H1 (cell line): ENCODE measurements around the gene ARHGAP5. TPM values are rescaled to one million over a fixed set of nuclear protein-coding genes. Genes with fewer than 3 reads are reported as not detected.

Experiments
- CTCF ChIA-PET: fragments of 300-600 bp; sonication (Branson Sonifier 250); formaldehyde crosslinking; loops from one replicate; lab custom pipeline; 2021; ENCODE audit not compliant: partially characterized antibody; lab: Charles Lee
- POLR2A ChIA-PET: fragments of 300-600 bp; sonication (Branson Sonifier 250); formaldehyde crosslinking; loops from one replicate; lab custom pipeline; 2021; ENCODE audit warnings: inconsistent platforms; ENCODE audit not compliant: partially characterized antibody; lab: Charles Lee
- DNase-seq, 2 experiments: peaks; one replicate each; pipeline versions ENCODE4 v3.0.0 to v3.0.0-alpha.2; 2010 to 2022; ENCODE audit warnings: low spot score in 2 of 2, low read depth in 1 of 2, mixed read lengths in 1 of 2
- FAIRE-seq: peaks from 2 replicates; lab custom pipeline; 2011; peaks lifted over from hg19 to GRCh38; lab: Jason Lieb, UNC
- H2AFZ ChIP-seq: 2 replicates; pipeline ENCODE4 v1.8.1; 2012; ENCODE audit warnings: low read length, inconsistent platforms
- H2AK5ac ChIP-seq: 2 replicates; pipeline ENCODE4 v1.6.1; 2013; ENCODE audit warnings: low read depth, low read length
- H2BK120ac ChIP-seq: replicated peaks from 2 replicates; pipeline ENCODE3; 2013; ENCODE audit warnings: low read depth, low read length, inconsistent platforms
- H2BK12ac ChIP-seq: 2 replicates; pipeline ENCODE4 v1.6.1; 2013; ENCODE audit warnings: low read depth, low read length
- H2BK15ac ChIP-seq: 2 replicates; pipeline ENCODE4 v1.6.1; 2013; ENCODE audit warnings: low read length
- H2BK20ac ChIP-seq: 2 replicates; pipeline ENCODE4 v1.6.1; 2013; ENCODE audit warnings: low read length
- H2BK5ac ChIP-seq: 2 replicates; pipeline ENCODE4 v1.6.1; 2013; ENCODE audit warnings: low read depth, low read length
- H3K14ac ChIP-seq: 2 replicates; pipeline ENCODE4 v1.6.1; 2013; ENCODE audit warnings: inconsistent platforms; ENCODE audit not compliant: insufficient read length
- H3K18ac ChIP-seq: 2 replicates; pipeline ENCODE4 v1.6.1; 2013; ENCODE audit warnings: low read length; ENCODE audit errors: extremely low read depth
- H3K23ac ChIP-seq: 2 replicates; pipeline ENCODE4 v1.6.1; 2013; ENCODE audit warnings: inconsistent platforms; ENCODE audit not compliant: insufficient read length
- H3K23me2 ChIP-seq: 2 replicates; pipeline ENCODE4 v1.6.1; 2013; ENCODE audit warnings: low read depth, low read length
- H3K27ac ChIP-seq: 2 replicates; pipeline ENCODE4 v1.6.1; 2011; ENCODE audit warnings: low read depth, low read length, inconsistent platforms
- H3K27me3 ChIP-seq, 4 experiments: replicated peaks in 1 of 4; 1 replicate in 1 of 4; 2 replicates in 3 of 4; pipeline versions ENCODE4 v1.6.1 to v1.8.1; 2011 to 2013; ENCODE audit warnings: low read length in 3 of 4, mild to moderate bottlenecking in 3 of 4, inconsistent platforms in 2 of 4, mixed read lengths in 2 of 4, moderate library complexity in 1 of 4; ENCODE audit not compliant: control insufficient read depth in 3 of 4, insufficient read depth in 3 of 4; ENCODE audit errors: extremely low read depth in 1 of 4
- H3K36me3 ChIP-seq, 4 experiments: 2 replicates each; pipeline versions ENCODE4 v1.6.1 to v1.8.1; 2011 to 2013; ENCODE audit warnings: mild to moderate bottlenecking in 4 of 4, low read length in 3 of 4, moderate library complexity in 2 of 4, control low read depth in 1 of 4, inconsistent platforms in 1 of 4; ENCODE audit not compliant: insufficient read depth in 4 of 4, control insufficient read depth in 2 of 4
- H3K4ac ChIP-seq: replicated peaks from 2 replicates; pipeline ENCODE3; 2013; ENCODE audit warnings: low read length, low read depth, mixed read lengths, inconsistent platforms; ENCODE audit not compliant: insufficient read length
- H3K4me1 ChIP-seq, 4 experiments: replicated peaks in 1 of 4; 1 replicate in 1 of 4; 2 replicates in 3 of 4; pipeline versions ENCODE4 v1.6.1 to v1.8.1; 2011 to 2013; ENCODE audit warnings: low read length in 3 of 4, inconsistent platforms in 2 of 4, mixed read lengths in 1 of 4; ENCODE audit not compliant: insufficient read depth in 4 of 4, control insufficient read depth in 3 of 4
- H3K4me2 ChIP-seq, 2 experiments: 2 replicates each; pipeline versions ENCODE4 v1.6.1 to v1.8.1; 2011 to 2013; ENCODE audit warnings: low read depth in 2 of 2, low read length in 2 of 2, control low read depth in 1 of 2, inconsistent platforms in 1 of 2, mild to moderate bottlenecking in 1 of 2; ENCODE audit not compliant: insufficient read depth in 1 of 2
- H3K4me3 ChIP-seq, 4 experiments: fragments of 200-600, 300-600 bp in 1 of 4; sonication (generic), shearing (Covaris generic), sonication (Bioruptor Twin) in 1 of 4; 2 replicates each; pipeline versions ENCODE4 v1.5.1 to v1.8.1; 2011 to 2016; ENCODE audit warnings: low read length in 4 of 4, low read depth in 3 of 4, control low read depth in 2 of 4, inconsistent platforms in 2 of 4, mild to moderate bottlenecking in 2 of 4, mixed read lengths in 1 of 4, moderate library complexity in 1 of 4; ENCODE audit not compliant: insufficient read depth in 2 of 4; ENCODE audit errors: extremely low read depth in 1 of 4
- H3K56ac ChIP-seq: replicated peaks from 2 replicates; pipeline ENCODE3; 2013; ENCODE audit warnings: low read depth, mild to moderate bottlenecking, mixed read lengths, low read length, inconsistent platforms; ENCODE audit not compliant: insufficient read length
- H3K79me1 ChIP-seq: 2 replicates; pipeline ENCODE4 v1.6.1; 2013; ENCODE audit warnings: low read depth, low read length, control low read depth
- H3K79me2 ChIP-seq, 2 experiments: 2 replicates each; pipeline versions ENCODE4 v1.6.1 to v1.8.1; 2012 to 2013; ENCODE audit warnings: low read length in 2 of 2, mild to moderate bottlenecking in 2 of 2, inconsistent platforms in 1 of 2; ENCODE audit not compliant: insufficient read depth in 2 of 2, control insufficient read depth in 1 of 2
- H3K9ac ChIP-seq, 4 experiments: replicated peaks in 1 of 4; 1 replicate in 1 of 4; 2 replicates in 3 of 4; pipeline versions ENCODE4 v1.6.1 to v1.8.1; 2011 to 2013; ENCODE audit warnings: low read depth in 3 of 4, low read length in 3 of 4, control low read depth in 2 of 4, mild to moderate bottlenecking in 2 of 4, moderate library complexity in 2 of 4, inconsistent platforms in 1 of 4; ENCODE audit errors: extremely low read depth in 1 of 4
- H3K9me3 ChIP-seq, 2 experiments: 2 replicates each; pipeline versions ENCODE4 v1.6.1 to v1.8.1; 2012 to 2013; ENCODE audit warnings: mild to moderate bottlenecking in 2 of 2, moderate library complexity in 2 of 2, control low read depth in 1 of 2, inconsistent platforms in 1 of 2, low read depth in 1 of 2, low read length in 1 of 2, mixed read lengths in 1 of 2; ENCODE audit not compliant: insufficient read depth in 2 of 2
- H4K20me1 ChIP-seq, 2 experiments: replicated peaks in 1 of 2; 2 replicates each; pipeline versions ENCODE3 to v1.8.1; 2011 to 2013; ENCODE audit warnings: inconsistent platforms in 2 of 2, low read length in 2 of 2, mild to moderate bottlenecking in 1 of 2; ENCODE audit not compliant: insufficient read depth in 2 of 2, control insufficient read depth in 1 of 2
- H4K5ac ChIP-seq: 2 replicates; pipeline ENCODE4 v1.6.1; 2013; ENCODE audit warnings: low read length, low read depth, mixed read lengths, inconsistent platforms; ENCODE audit not compliant: insufficient read length
- H4K8ac ChIP-seq: 2 replicates; pipeline ENCODE4 v1.8.0; 2013; ENCODE audit warnings: mild to moderate bottlenecking, moderate library complexity, low read length, inconsistent platforms; ENCODE audit not compliant: insufficient read depth; ENCODE audit errors: extremely low read depth
- H4K91ac ChIP-seq: replicated peaks from 2 replicates; pipeline ENCODE3; 2013; ENCODE audit warnings: low read length, mixed read lengths, inconsistent platforms; ENCODE audit not compliant: insufficient read length
- CREB1 ChIP-seq: IDR thresholded peaks from 2 replicates; pipeline ENCODE4 v1.6.1; 2012; ENCODE audit warnings: inconsistent platforms
- HDAC2 ChIP-seq, 2 experiments: fragments of 300-600 bp in 1 of 2; sonication (generic) in 1 of 2; IDR thresholded peaks; 2 replicates each; pipeline ENCODE4 v1.6.1; 2011 to 2012; ENCODE audit warnings: low read depth in 2 of 2, low read length in 2 of 2, mild to moderate bottlenecking in 2 of 2, moderate library complexity in 2 of 2, borderline replicate concordance in 1 of 2, inconsistent platforms in 1 of 2
- JUN ChIP-seq: IDR thresholded peaks from 2 replicates; pipeline ENCODE4 v1.6.1; 2011; ENCODE audit warnings: low read depth, mild to moderate bottlenecking, improper control_type of control experiment, low read length
- MAFK ChIP-seq: IDR thresholded peaks from 2 replicates; pipeline ENCODE4 v1.6.1; 2012; ENCODE audit warnings: low read depth, mild to moderate bottlenecking, improper control_type of control experiment, low read length
- POLR2A ChIP-seq, 2 experiments: IDR thresholded peaks; 1 replicate in 1 of 2; 2 replicates in 1 of 2; pipeline ENCODE4 v1.6.1; 2011; ENCODE audit warnings: low read depth in 2 of 2, low read length in 2 of 2, mild to moderate bottlenecking in 2 of 2; ENCODE audit errors: control extremely low read depth in 1 of 2
- RAD21 ChIP-seq, 2 experiments: IDR thresholded peaks in 1 of 2; conservative IDR thresholded peaks in 1 of 2; 2 replicates each; pipeline ENCODE4 v1.6.1; 2011; ENCODE audit warnings: low read depth in 2 of 2, low read length in 2 of 2, improper control_type of control experiment in 1 of 2, inconsistent platforms in 1 of 2, mild to moderate bottlenecking in 1 of 2, moderate library complexity in 1 of 2
- RNF2 ChIP-seq: fragments of 200-900, 300-1000 bp; sonication (generic); IDR thresholded peaks from 2 replicates; pipeline ENCODE4 v1.7.1; 2016; ENCODE audit warnings: borderline replicate concordance, low read depth, mild to moderate bottlenecking, antibody characterized with exemption, low read length; ENCODE audit not compliant: poor library complexity, severe bottlenecking; ENCODE audit errors: missing control alignments
- SIN3A ChIP-seq, 2 experiments: IDR thresholded peaks in 1 of 2; conservative IDR thresholded peaks in 1 of 2; 2 replicates each; pipeline ENCODE4 v1.6.1; 2011 to 2012; ENCODE audit warnings: low read length in 2 of 2, improper control_type of control experiment in 1 of 2, low read depth in 1 of 2, mild to moderate bottlenecking in 1 of 2
- SIX5 ChIP-seq: IDR thresholded peaks from 2 replicates; pipeline ENCODE4 v1.6.1; 2011; ENCODE audit warnings: mild to moderate bottlenecking, low read depth, low read length
- SUZ12 ChIP-seq: fragments of 200-600 bp; sonication (generic); IDR thresholded peaks from 2 replicates; pipeline ENCODE4 v1.6.1; 2012; ENCODE audit warnings: mild to moderate bottlenecking, inconsistent platforms, low read length, moderate library complexity, mixed read lengths
- ZNF274 ChIP-seq: IDR thresholded peaks from 2 replicates; pipeline ENCODE4 v1.7.0; 2012; ENCODE audit warnings: low read length, borderline replicate concordance; ENCODE audit errors: extremely low read depth
- WGBS, 2 experiments: shearing (Covaris generic) in 1 of 2; methylation state at CpG; one replicate each; pipeline versions ENCODE4 v1.1.6 to v1.1.7; 2013 to 2015; ENCODE audit warnings: low lambda C conversion rate in 2 of 2, mixed read lengths in 2 of 2, inconsistent platforms in 1 of 2, low coverage in 1 of 2, missing lambda C conversion rate in 1 of 2; ENCODE audit not compliant: insufficient replicate concordance in 2 of 2, insufficient coverage in 1 of 2, insufficient read length in 1 of 2; ENCODE audit errors: extremely low coverage in 1 of 2, missing lambda C conversion rate in 1 of 2; 5-methylcytosine and 5-hydroxymethylcytosine counted together
- polyA plus RNA-seq, 7 experiments: library from polyadenylated mRNA; depleted of rRNA in 3 of 7; stranded (reverse) in 5 of 7; unstranded in 2 of 7; fragments of >200 nt in 5 of 7; fragments of 200-250 nt in 2 of 7; gene quantifications; 1 replicate in 5 of 7; 2 replicates in 1 of 7; 4 replicates in 1 of 7; pipeline versions ENCODE4 v1.2.1 to v1.2.3, GENCODE V29; 2011 to 2013; ENCODE audit warnings: missing spikeins in 2 of 7, mixed read lengths in 2 of 7
- total RNA-seq: library from RNA; stranded (reverse); fragmentation: NEBNext Ultra II Directional; extraction: Animal tissue kit (Norgen Biotek cat#: 25700); gene quantifications from 2 replicates; pipeline ENCODE4 v1.2.1, GENCODE V29; 2021

The ARHGAP5 gene
- total and polyA plus RNA-seq, 2 of the 8 experiments (the other 6 are each of a cell fraction or from before 2014, with no cell fraction given) = 7.8 to 77.3 TPM

DNA sequence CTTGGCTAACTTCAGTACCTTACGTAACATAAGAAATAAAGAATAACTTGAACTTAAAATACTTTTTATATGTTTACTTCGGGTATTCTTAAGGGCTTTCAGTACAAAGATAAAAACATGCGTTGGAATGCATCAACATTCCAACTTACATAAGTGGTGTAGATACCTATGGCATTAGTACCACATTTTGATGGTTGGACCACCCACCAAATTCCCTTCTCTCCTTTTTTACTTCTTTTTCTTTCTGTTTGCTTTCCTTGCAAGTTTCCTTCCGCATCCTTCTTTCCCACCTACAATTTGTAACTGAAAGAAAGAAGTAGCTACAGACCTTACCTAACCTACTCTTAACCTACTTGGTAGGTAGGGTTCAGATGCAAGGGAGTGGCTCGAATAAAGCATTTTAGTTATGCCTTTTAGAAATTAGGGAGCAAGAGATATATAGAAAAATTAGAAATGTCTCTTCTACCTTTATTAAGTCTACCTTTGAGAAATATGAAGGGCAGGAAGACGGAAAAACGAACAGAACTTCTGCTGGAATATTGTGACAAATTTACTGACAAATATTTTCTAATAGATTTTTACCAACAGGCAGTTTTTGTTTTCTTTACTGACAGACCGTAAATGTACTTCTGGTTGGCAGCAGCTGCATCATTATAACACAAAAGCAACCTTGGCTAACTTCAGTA is 2.1 kb upstream of the ARHGAP5 start:
- Histone ChIP-seq H3K27ac (no peak overlapping the region), H2AFZ (no peak overlapping the region)

More for the DNA sequence above, 2.1 kb upstream of the ARHGAP5 start:
- ChIA-PET CTCF (interaction anchor here (2.0 kb wide), 1 partner anchor 132 kb away, joined by 5 read pairs; no protein-coding TSS in a partner anchor), POLR2A (no interaction called here)
- Histone ChIP-seq H3K79me2 (peaks cover 0 to 28% of the 10 kb centered on the region in 2 experiments; a peak in 3 of 4 replicates), H2BK5ac (no peak overlapping the region), H2AK5ac (no peak overlapping the region), H3K9me3 (no peaks in the 10 kb centered on the region), H2BK120ac (no peak overlapping the region), H3K56ac (no peak overlapping the region), H3K4me2 (peak overlapping the region; percentile 83 to 85), H3K36me3 (no peaks in the 10 kb centered on the region), H4K8ac (no peak overlapping the region), H3K79me1 (no peaks in the 10 kb centered on the region), H3K18ac (no peak overlapping the region), H4K91ac (no peak overlapping the region), H3K4ac (no peak overlapping the region), H3K9ac (no peak overlapping the region), H4K20me1 (no peaks in the 10 kb centered on the region), H2BK20ac (no peak overlapping the region), H3K27me3 (no peaks in the 10 kb centered on the region), H4K5ac (no peak overlapping the region), H2BK15ac (no peak overlapping the region), H3K23ac (no peak overlapping the region), H3K4me1 (peaks cover 0 to 4% (median 0%) of the 10 kb centered on the region in 4 experiments; a peak in 1 of 7 replicates), H3K14ac (no peak overlapping the region), H2BK12ac (no peak overlapping the region), H3K4me3 (peak overlapping the region in 3 of 4 experiments; percentile 95 to 97 (median 95); a peak in 5 of 8 replicates), H3K23me2 (peaks cover 9% of the 10 kb centered on the region)
- 61% methylated on average over 8 of the region's 8 CpGs; no CpG with 5 or more reads in 1 of the 2 experiments for WGBS, 2 experiments
- no peak for FAIRE-seq
- TF ChIP-seq POLR2A (IDR thresholded peaks at IDR 0.05; ENCODE audit: control extremely low read depth in 1 of 2, low read depth in 2 of 2, low read length in 2 of 2) (no peak), RAD21 (IDR thresholded peaks at IDR 0.05 in 1 of 2, conservative IDR thresholded peaks at IDR 0.05 in 1 of 2; ENCODE audit: low read depth in 2 of 2, low read length in 2 of 2) (no peak), HDAC2 (IDR thresholded peaks at IDR 0.05; ENCODE audit: borderline replicate concordance in 1 of 2, low read depth in 2 of 2, low read length in 2 of 2) (no peak), RNF2 (no peak), MAFK (no peak), SUZ12 (no peak), SIN3A (conservative IDR thresholded peaks at IDR 0.05 in 1 of 2, IDR thresholded peaks at IDR 0.05 in 1 of 2; ENCODE audit: low read depth in 1 of 2, low read length in 2 of 2) (no peak), SIX5 (no peak), JUN (no peak), CREB1 (no peak), ZNF274 (no peak)
- no peak for DNase-seq
